ENCODE results near the gene TEDC1.

- TF ChIP-seq TAF1 (IDR thresholded peaks at IDR 0.05; ENCODE audit: borderline replicate concordance, low read depth, low read length) (no peak), POLR2A (IDR thresholded peaks at IDR 0.05; ENCODE audit: low read depth, low read length) (no peak)
Observed at GRCh38 chr14:105476831-105477659, 14.0 kb upstream of the TEDC1 start.
